IPS-18c (cell line): ENCODE measurements around the gene PLXDC1.

Experiments
- H3K4me3 ChIP-seq: 2 replicates; pipeline ENCODE4 v1.7.0; 2013; ENCODE audit warnings: low read depth, mild to moderate bottlenecking, low read length, moderate library complexity; ENCODE audit not compliant: insufficient read depth
- H3K9me3 ChIP-seq: one replicate; pipeline ENCODE4 v1.6.1; 2013; ENCODE audit warnings: mild to moderate bottlenecking, low read length, moderate library complexity; ENCODE audit not compliant: control insufficient read depth, insufficient read depth

The PLXDC1 gene

GRCh38 chr17:39166437-39167335 lies 15.2 kb upstream of the PLXDC1 start:
- Histone ChIP-seq H3K4me3 (no peak overlapping the region), H3K9me3 (no peaks in the 10 kb centered on the region)

GRCh38 chr17:39165841-39166349 lies 14.5 kb upstream of the PLXDC1 start, which contains the start of gene ARL5C:
ARL5C (minus strand) TSS chr17:39166161; CDS start chr17:39165760, 401 bp downstream.
- Histone ChIP-seq H3K9me3 (no peaks in the 10 kb centered on the region), H3K4me3 (peak within 1 kb of the TSS; percentile 69)

GRCh38 chr17:39165178-39165840 lies 13.9 kb upstream of the PLXDC1 start:
- Histone ChIP-seq H3K9me3 (no peaks in the 10 kb centered on the region), H3K4me3 (peak overlapping the region; percentile 69)

GRCh38 chr17:39164675-39165143 lies 13.3 kb upstream of the PLXDC1 start:
- H3K4me3 ChIP-seq, result peak overlapping the region; percentile 69
- H3K9me3 ChIP-seq, result no peaks in the 10 kb centered on the region

- no peaks in the 10 kb centered on the region for H3K9me3 ChIP-seq
- no peak overlapping the region for H3K4me3 ChIP-seq
Observed at GRCh38 chr17:39161962-39162361, 10.5 kb upstream of the PLXDC1 start.

GRCh38 chr17:39158623-39159022 lies 7.2 kb upstream of the PLXDC1 start:
- Histone ChIP-seq H3K9me3 (no peaks in the 10 kb centered on the region), H3K4me3 (no peak overlapping the region)

- no peaks in the 10 kb centered on the region for H3K9me3 ChIP-seq
- no peak overlapping the region for H3K4me3 ChIP-seq
Observed at GRCh38 chr17:39156491-39156890, 5.1 kb upstream of the PLXDC1 start.

- Histone ChIP-seq H3K9me3 (no peaks in the 10 kb centered on the region), H3K4me3 (no peak overlapping the region)
Observed at GRCh38 chr17:39155654-39156053, 4.2 kb upstream of the PLXDC1 start.

GRCh38 chr17:39153599-39154051 lies 2.2 kb upstream of the PLXDC1 start:
- Histone ChIP-seq H3K9me3 (no peaks in the 10 kb centered on the region), H3K4me3 (peak overlapping the region; percentile 83)

- H3K9me3 ChIP-seq, result no peaks in the 10 kb centered on the region
- H3K4me3 ChIP-seq, result peak overlapping the region; percentile 83
Observed at GRCh38 chr17:39151943-39152818, 744 bp upstream of the PLXDC1 start.

- peak overlapping the region; percentile 61 for H3K4me3 ChIP-seq
Observed at GRCh38 chr17:39150795-39151149, 665 bp downstream of the PLXDC1 start.

GRCh38 chr17:39150104-39150634 lies 1.3 kb downstream of the PLXDC1 start:
- H3K9me3 ChIP-seq, result no peaks in the 10 kb centered on the region
- H3K4me3 ChIP-seq, result no peak overlapping the region

More at GRCh38 chr17:39150795-39151149, 665 bp downstream of the PLXDC1 start:
- H3K9me3 ChIP-seq, result no peaks in the 10 kb centered on the region

GRCh38 chr17:39147221-39148185 lies 3.9 kb downstream of the PLXDC1 start:
- Histone ChIP-seq H3K9me3 (no peaks in the 10 kb centered on the region), H3K4me3 (no peak overlapping the region)

- Histone ChIP-seq H3K4me3 (no peak overlapping the region), H3K9me3 (no peaks in the 10 kb centered on the region)
Observed at GRCh38 chr17:39146273-39146672, 5.2 kb downstream of the PLXDC1 start.

- Histone ChIP-seq H3K9me3 (no peaks in the 10 kb centered on the region), H3K4me3 (no peak overlapping the region)
Observed at GRCh38 chr17:39145143-39145542, 6.3 kb downstream of the PLXDC1 start.

GRCh38 chr17:39144416-39144840 lies 7.0 kb downstream of the PLXDC1 start:
- H3K4me3 ChIP-seq, result no peak overlapping the region
- no peaks in the 10 kb centered on the region for H3K9me3 ChIP-seq
